GM12878 (cell line): ENCODE results near the gene VIPR2. TPM values are rescaled to one million over a fixed set of nuclear protein-coding genes. Genes with fewer than 3 reads are reported as not detected.

Source experiments
- ATAC-seq: fragments of 200-7000 bp; cut with Tn5 transposase; 3 replicates; pipeline ENCODE4 v1.9.1; 2020; ENCODE audit warnings: mild to moderate bottlenecking, moderate library complexity
- BruUV-seq: library from RNA; stranded (reverse); fragments of 400-500 nt; replicated peaks from 2 replicates; lab custom pipeline; 2021; lab: Mats Ljungman, UMichigan
- CTCF ChIA-PET: fragments of 300-600 bp; sonication (Branson Sonifier 250); formaldehyde crosslinking; extraction: SDS; loops from one replicate; lab custom pipeline; 2021; ENCODE audit warnings: inconsistent platforms; lab: Yijun Ruan, JAX
- POLR2A ChIA-PET: fragments of 350-600 bp; formaldehyde crosslinking; extraction: SDS; loops from one replicate; lab custom pipeline; 2021; ENCODE audit warnings: inconsistent platforms; lab: Charles Lee
- RAD21 ChIA-PET: fragments of 300-600 bp; sonication (Branson Sonifier 250); formaldehyde crosslinking; loops from one replicate; lab custom pipeline; 2023; ENCODE audit warnings: antibody characterized with exemption; ENCODE audit not compliant: unreplicated experiment; lab: Charles Lee
- SMC1A ChIA-PET: fragments of 300-600 bp; sonication (Branson Sonifier 250); formaldehyde crosslinking; loops from one replicate; lab custom pipeline; 2023; ENCODE audit not compliant: unreplicated experiment, uncharacterized antibody; lab: Charles Lee
- DNase-seq: peaks from one replicate; pipeline ENCODE4 v3.0.0-alpha.2; 2011; ENCODE audit warnings: low read depth, low spot score
- FAIRE-seq: peaks from 3 replicates; lab custom pipeline; 2011; peaks lifted over from hg19 to GRCh38; lab: Jason Lieb, UNC
- H2AFZ ChIP-seq: 2 replicates; pipeline ENCODE4 v1.6.0; 2011; ENCODE audit warnings: low read depth, low read length, control low read depth; ENCODE audit not compliant: control insufficient read depth
- H3K27ac ChIP-seq: 2 replicates; pipeline ENCODE4 v1.5.1; 2011; ENCODE audit warnings: control low read depth; ENCODE audit not compliant: control insufficient read depth, insufficient read depth
- H3K27me3 ChIP-seq, 2 experiments: replicated peaks in 1 of 2; 2 replicates each; pipeline versions ENCODE4 v1.6.0 to v1.6.1; 2011; ENCODE audit warnings: low read length in 1 of 2; ENCODE audit not compliant: control insufficient read depth in 2 of 2, insufficient read depth in 2 of 2
- H3K36me3 ChIP-seq, 2 experiments: 2 replicates each; pipeline ENCODE4 v1.5.1; 2011; ENCODE audit warnings: low read length in 1 of 2; ENCODE audit not compliant: control insufficient read depth in 2 of 2, insufficient read depth in 2 of 2
- H3K4me1 ChIP-seq: 2 replicates; pipeline ENCODE4 v1.6.1; 2011; ENCODE audit warnings: mild to moderate bottlenecking, low read length, moderate library complexity, mixed read lengths; ENCODE audit not compliant: control insufficient read depth, insufficient read depth
- H3K4me2 ChIP-seq: 2 replicates; pipeline ENCODE4 v1.6.0; 2011; ENCODE audit warnings: control low read depth; ENCODE audit not compliant: control insufficient read depth, insufficient read depth
- H3K4me3 ChIP-seq: fragments of 200-600 bp; sonication (generic); 2 replicates; pipeline ENCODE4 v1.5.1; 2016
- H3K79me2 ChIP-seq: 2 replicates; pipeline ENCODE4 v1.6.0; 2011; ENCODE audit warnings: low read length; ENCODE audit not compliant: control insufficient read depth, insufficient read depth
- H3K9ac ChIP-seq: 2 replicates; pipeline ENCODE4 v1.8.0; 2011; ENCODE audit warnings: low read length, control low read depth, mixed read lengths; ENCODE audit not compliant: control insufficient read depth, insufficient read depth
- H3K9me3 ChIP-seq: replicated peaks from 3 replicates; pipeline ENCODE4 v1.5.1; 2011; ENCODE audit warnings: mild to moderate bottlenecking, low read length; ENCODE audit not compliant: control insufficient read depth, insufficient read depth
- H4K20me1 ChIP-seq: 2 replicates; pipeline ENCODE4 v1.6.0; 2011; ENCODE audit not compliant: control insufficient read depth, insufficient read depth
- ATF7 ChIP-seq: fragments of 450-650 bp; IDR thresholded peaks from 2 replicates; pipeline ENCODE4 v1.6.1; 2016; ENCODE audit warnings: low read depth, mild to moderate bottlenecking
- CHD1 ChIP-seq: IDR thresholded peaks from 2 replicates; pipeline ENCODE4 v1.6.1; 2012; ENCODE audit warnings: low read depth, low read length, improper control_type of control experiment
- CTCF ChIP-seq, 3 experiments: IDR thresholded peaks in 2 of 3; conservative IDR thresholded peaks in 1 of 3; 2 replicates each; pipeline ENCODE4 v1.5.1; 2011; ENCODE audit warnings: low read depth in 3 of 3, low read length in 3 of 3, mild to moderate bottlenecking in 3 of 3, control low read depth in 2 of 3, moderate library complexity in 2 of 3, inconsistent platforms in 1 of 3, mixed read lengths in 1 of 3; ENCODE audit not compliant: control insufficient read depth in 2 of 3, insufficient read depth in 1 of 3; ENCODE audit errors: extremely low read depth in 1 of 3
- E2F8 ChIP-seq: fragments of 450-650 bp; IDR thresholded peaks from 2 replicates; pipeline ENCODE4 v1.6.1; 2018; ENCODE audit warnings: mild to moderate bottlenecking, low read depth, moderate library complexity; ENCODE audit not compliant: partially characterized antibody
- ELK1 ChIP-seq: IDR thresholded peaks from 2 replicates; pipeline ENCODE4 v1.6.1; 2012; ENCODE audit warnings: low read depth, low read length, improper control_type of control experiment
- FOXK2 ChIP-seq: fragments of 450-650 bp; IDR thresholded peaks from 2 replicates; pipeline ENCODE4 v1.6.1; 2017; ENCODE audit warnings: mild to moderate bottlenecking, moderate library complexity
- KDM1A ChIP-seq: fragments of 200-600 bp; sonication (generic); IDR thresholded peaks from 2 replicates; pipeline ENCODE4 v1.6.1; 2016; ENCODE audit warnings: borderline replicate concordance
- MAX ChIP-seq: IDR thresholded peaks from 2 replicates; pipeline ENCODE4 v1.6.1; 2012; ENCODE audit warnings: low read depth, low read length, improper control_type of control experiment
- NBN ChIP-seq: fragments of 450-650 bp; IDR thresholded peaks from 2 replicates; pipeline ENCODE4 v1.6.1; 2016
- NFIC ChIP-seq: IDR thresholded peaks from 2 replicates; pipeline ENCODE4 v1.6.1; 2012; ENCODE audit warnings: low read depth, mild to moderate bottlenecking, inconsistent platforms, low read length, moderate library complexity
- PBX3 ChIP-seq: IDR thresholded peaks from 2 replicates; pipeline ENCODE4 v1.6.1; 2011; ENCODE audit warnings: mild to moderate bottlenecking, low read depth, low read length, moderate library complexity; ENCODE audit not compliant: insufficient replicate concordance
- PML ChIP-seq: IDR thresholded peaks from 2 replicates; pipeline ENCODE4 v1.6.1; 2012; ENCODE audit warnings: low read length, inconsistent platforms
- POLR2A ChIP-seq: IDR thresholded peaks from 2 replicates; pipeline ENCODE4 v1.6.1; 2011; ENCODE audit warnings: low read depth, mild to moderate bottlenecking, low read length
- RB1 ChIP-seq: fragments of 450-650 bp; formaldehyde crosslinking; IDR thresholded peaks from 2 replicates; pipeline ENCODE4 v1.6.1; 2017; ENCODE audit warnings: mild to moderate bottlenecking, borderline replicate concordance
- RUNX3 ChIP-seq: IDR thresholded peaks from 2 replicates; pipeline ENCODE4 v1.6.1; 2012; ENCODE audit warnings: low read length, inconsistent platforms
- SUPT20H ChIP-seq: IDR thresholded peaks from 2 replicates; pipeline ENCODE4 v1.6.1; 2011; ENCODE audit warnings: low read depth, mild to moderate bottlenecking, low read length, moderate library complexity, borderline replicate concordance; ENCODE audit not compliant: control insufficient read depth
- YY1 ChIP-seq: IDR thresholded peaks from 2 replicates; pipeline ENCODE4 v1.6.1; 2011; ENCODE audit warnings: low read depth, mild to moderate bottlenecking, low read length
- WGBS: methylation state at CpG from one replicate; pipeline ENCODE4 v1.1.6; 2016; ENCODE audit warnings: low lambda C conversion rate; ENCODE audit not compliant: insufficient replicate concordance, insufficient coverage; ENCODE audit errors: missing lambda C conversion rate; 5-methylcytosine and 5-hydroxymethylcytosine counted together
- in situ Hi-C: fragments of 300-500 bp; cut with MboI; formaldehyde crosslinking; loops from 9 replicates; pipeline ENCODE4 v1.14.3; 2018; ENCODE audit warnings: mixed read lengths
- intact Hi-C: fragments of 100-400 bp; cut with micrococcal nuclease; formaldehyde crosslinking; loops from one replicate; pipeline ENCODE4 v1.14.2; 2022; ENCODE audit not compliant: unreplicated experiment
- polyA plus RNA-seq, 11 experiments: library from polyadenylated mRNA; depleted of rRNA in 4 of 11; unstranded in 6 of 11; stranded (reverse) in 5 of 11; fragments of >200 nt; fragmentation: Nextera tagmentation in 4 of 11; fragmentation: Illumina TruSeq in 1 of 11; extraction: Ambion mirVana in 4 of 11; extraction: Trizol in 1 of 11; gene quantifications; 1 replicate in 1 of 11; 2 replicates in 10 of 11; pipeline versions ENCODE4 v1.2.1 to v1.2.3, GENCODE V29; 2011 to 2016; ENCODE audit warnings: inconsistent platforms in 2 of 11, missing spikeins in 2 of 11, low read depth in 1 of 11
- total RNA-seq, 4 experiments: library from RNA; depleted of rRNA in 3 of 4; stranded (reverse); fragments of >200 nt in 3 of 4; fragmentation: Illumina TruSeq in 1 of 4; extraction: Trizol in 1 of 4; gene quantifications; 2 replicates each; pipeline versions ENCODE4 v1.2.1 to v1.2.3, GENCODE V29; 2013 to 2021

Gene VIPR2
- total and polyA plus RNA-seq, 10 of the 15 experiments (the other 5 are each of a cell fraction or from before 2014, with no cell fraction given) = not detected

- H3K9me3 ChIP-seq = no peaks in the 10 kb centered on the region
- H4K20me1 ChIP-seq = no peaks in the 10 kb centered on the region
- RAD21 ChIA-PET = no interaction called here
- no peak for ATAC-seq
- no peak overlapping the region for H3K4me2 ChIP-seq
- H3K9ac ChIP-seq = no peak overlapping the region
- H3K27me3 ChIP-seq = no peaks in the 10 kb centered on the region
- H3K36me3 ChIP-seq = no peaks in the 10 kb centered on the region
- intact Hi-C loops = no loop called here
- no peaks in the 10 kb centered on the region for H3K79me2 ChIP-seq
- POLR2A ChIA-PET = no interaction called here
- DNase-seq = no peak
- no peak overlapping the region for H3K27ac ChIP-seq
- H3K4me1 ChIP-seq = no peaks in the 10 kb centered on the region
- FAIRE-seq = no peak
- H2AFZ ChIP-seq = no peak overlapping the region
- WGBS = 31% methylated on average over 21 of the region's 21 CpGs
- no peak overlapping the region for H3K4me3 ChIP-seq
- in situ Hi-C loops = no loop called here
- CTCF ChIA-PET = no interaction called here
- SMC1A ChIA-PET = no interaction called here
- BruUV-seq = no TSS peak
- TF ChIP-seq CTCF (IDR thresholded peaks at IDR 0.05 in 2 of 3, conservative IDR thresholded peaks at IDR 0.05 in 1 of 3; ENCODE audit: control insufficient read depth in 2 of 3, extremely low read depth in 1 of 3, insufficient read depth in 1 of 3, low read depth in 3 of 3, low read length in 3 of 3) (no peak), RUNX3 (no peak), NFIC (no peak), ATF7 (no peak), RB1 (no peak), YY1 (no peak), FOXK2 (no peak), KDM1A (no peak), PML (no peak), CHD1 (no peak), POLR2A (no peak), SUPT20H (no peak), PBX3 (no peak), MAX (no peak), ELK1 (no peak), NBN (no peak), E2F8 (no peak)
Observed at GRCh38 chr7:159036916-159037605, 107.6 kb downstream of the VIPR2 start.
